Mesothelial cell of epicardium (in vitro differentiated cells): Measurements from ENCODE around the gene ELMO1. TPM values are rescaled to one million over a fixed set of nuclear protein-coding genes. Genes with fewer than 3 reads are reported as not detected.

ENCODE experiments used
- DNase-seq, 2 experiments: peaks; one replicate each; pipeline ENCODE4 v3.0.0; 2021; ENCODE audit warnings: low spot score in 2 of 2; ENCODE audit not compliant: unreplicated experiment in 2 of 2
- H3K27ac Mint-ChIP-seq: 2 replicates; pipeline ENCODE4 v1.8.0; 2021; ENCODE audit warnings: mixed read lengths
- H3K27me3 Mint-ChIP-seq: 2 replicates; pipeline ENCODE4 v1.8.0; 2021; ENCODE audit warnings: low read depth, mixed read lengths
- H3K36me3 Mint-ChIP-seq: 2 replicates; pipeline ENCODE4 v1.8.0; 2021; ENCODE audit warnings: mixed read lengths
- H3K4me1 Mint-ChIP-seq: 2 replicates; pipeline ENCODE4 v1.8.0; 2021; ENCODE audit warnings: mixed read lengths
- H3K4me3 Mint-ChIP-seq: 2 replicates; pipeline ENCODE4 v1.8.0; 2021; ENCODE audit warnings: mild to moderate bottlenecking, moderate library complexity, mixed read lengths
- H3K9me3 Mint-ChIP-seq: 2 replicates; pipeline ENCODE4 v1.8.0; 2021; ENCODE audit warnings: mixed read lengths
- total RNA-seq: library from RNA; stranded (reverse); gene quantifications from 3 replicates; pipeline ENCODE4 v1.2.1, GENCODE V29; 2021
- TF ChIP-seq, protein P1 (sequence below): fragments of 200-600 bp; sonication (generic); IDR thresholded peaks from one replicate; pipeline ENCODE4 v1.5.0; 2021; ENCODE audit warnings: antibody characterized with exemption; ENCODE audit not compliant: unreplicated experiment

Gene ELMO1
- total RNA-seq, 1 donor from 2014 or later, result 9.6 TPM

DNA sequence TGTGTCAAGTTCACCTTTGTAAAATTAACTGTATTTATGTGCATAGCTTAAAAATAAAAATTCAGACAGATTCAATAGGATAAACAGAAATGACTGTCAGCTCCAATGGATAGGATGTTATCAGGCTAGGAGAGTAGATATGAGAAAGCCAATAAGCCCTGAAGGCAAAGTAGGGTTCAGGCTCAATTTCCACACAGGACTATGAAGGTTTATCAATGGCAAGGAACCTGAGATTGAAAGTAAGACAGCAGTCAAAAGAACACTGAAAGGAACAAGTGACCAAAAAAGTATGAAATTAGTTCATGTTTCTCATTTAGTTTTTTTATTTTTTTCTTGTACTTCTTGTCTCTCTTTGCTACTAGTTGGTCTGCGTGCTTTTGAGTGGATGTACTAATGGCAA is 121.4 kb downstream of the ELMO1 start:
- Mint-ChIP-seq H3K4me3 (no peak overlapping the region), H3K36me3 (peaks cover 3% of the 10 kb centered on the region), H3K4me1 (no peaks in the 10 kb centered on the region), H3K27ac (no peak overlapping the region), H3K9me3 (peaks cover 13% of the 10 kb centered on the region), H3K27me3 (no peaks in the 10 kb centered on the region)
- TF ChIP-seq, protein P1, sequence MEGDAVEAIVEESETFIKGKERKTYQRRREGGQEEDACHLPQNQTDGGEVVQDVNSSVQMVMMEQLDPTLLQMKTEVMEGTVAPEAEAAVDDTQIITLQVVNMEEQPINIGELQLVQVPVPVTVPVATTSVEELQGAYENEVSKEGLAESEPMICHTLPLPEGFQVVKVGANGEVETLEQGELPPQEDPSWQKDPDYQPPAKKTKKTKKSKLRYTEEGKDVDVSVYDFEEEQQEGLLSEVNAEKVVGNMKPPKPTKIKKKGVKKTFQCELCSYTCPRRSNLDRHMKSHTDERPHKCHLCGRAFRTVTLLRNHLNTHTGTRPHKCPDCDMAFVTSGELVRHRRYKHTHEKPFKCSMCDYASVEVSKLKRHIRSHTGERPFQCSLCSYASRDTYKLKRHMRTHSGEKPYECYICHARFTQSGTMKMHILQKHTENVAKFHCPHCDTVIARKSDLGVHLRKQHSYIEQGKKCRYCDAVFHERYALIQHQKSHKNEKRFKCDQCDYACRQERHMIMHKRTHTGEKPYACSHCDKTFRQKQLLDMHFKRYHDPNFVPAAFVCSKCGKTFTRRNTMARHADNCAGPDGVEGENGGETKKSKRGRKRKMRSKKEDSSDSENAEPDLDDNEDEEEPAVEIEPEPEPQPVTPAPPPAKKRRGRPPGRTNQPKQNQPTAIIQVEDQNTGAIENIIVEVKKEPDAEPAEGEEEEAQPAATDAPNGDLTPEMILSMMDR, result no peak
- DNase-seq, result no peak

DNA sequence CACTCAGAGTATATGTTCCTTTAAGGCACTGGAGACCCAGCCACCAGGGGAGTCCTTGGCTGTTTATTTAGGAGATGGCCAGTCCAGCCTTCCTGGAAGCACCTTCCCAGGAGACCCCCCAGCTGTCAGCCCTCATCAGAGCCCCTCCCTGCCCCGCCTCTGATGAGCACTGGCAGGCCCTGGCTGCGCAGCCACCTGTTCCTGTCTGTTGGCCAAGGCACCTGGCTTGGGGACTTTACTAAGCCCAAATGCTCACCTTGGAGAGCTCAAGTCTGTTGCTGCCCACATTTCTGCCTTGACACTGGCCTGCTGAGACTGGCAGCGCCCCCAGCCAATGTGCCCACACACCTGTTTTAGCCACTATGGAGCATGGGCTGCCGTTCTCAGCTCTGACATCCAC is 124.7 kb downstream of the ELMO1 start:
- H3K4me1 Mint-ChIP-seq, result no peaks in the 10 kb centered on the region
- H3K27me3 Mint-ChIP-seq, result no peaks in the 10 kb centered on the region
- H3K36me3 Mint-ChIP-seq, result no peaks in the 10 kb centered on the region
- no peak overlapping the region for H3K27ac Mint-ChIP-seq
- TF ChIP-seq, protein P1, result no peak
- no peaks in the 10 kb centered on the region for H3K9me3 Mint-ChIP-seq
- DNase-seq, result no peak
- H3K4me3 Mint-ChIP-seq, result no peak overlapping the region

DNA sequence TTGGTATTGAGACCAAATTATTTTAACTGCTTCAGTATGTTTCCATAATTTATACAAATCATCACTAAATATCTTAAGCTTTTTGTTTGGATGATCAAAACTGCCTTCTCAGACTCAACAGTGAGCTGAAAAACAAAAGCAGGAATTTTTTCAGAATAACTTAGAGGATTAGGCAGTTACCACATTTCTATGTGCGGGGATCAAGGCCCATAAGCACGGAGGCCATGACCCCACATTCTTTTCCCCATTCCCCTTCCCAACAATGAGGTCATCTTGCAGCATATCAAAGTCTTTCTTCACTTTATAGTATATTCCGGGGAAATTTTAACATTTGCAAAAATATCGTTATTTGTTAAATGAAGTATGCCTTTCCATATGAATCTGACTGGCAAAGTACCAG is 125.8 kb downstream of the ELMO1 start:
- Mint-ChIP-seq H3K27ac (no peak overlapping the region), H3K36me3 (no peaks in the 10 kb centered on the region), H3K9me3 (no peaks in the 10 kb centered on the region), H3K27me3 (no peaks in the 10 kb centered on the region), H3K4me1 (no peaks in the 10 kb centered on the region), H3K4me3 (no peak overlapping the region)
- TF ChIP-seq, protein P1, result no peak
- DNase-seq, result no peak

DNA sequence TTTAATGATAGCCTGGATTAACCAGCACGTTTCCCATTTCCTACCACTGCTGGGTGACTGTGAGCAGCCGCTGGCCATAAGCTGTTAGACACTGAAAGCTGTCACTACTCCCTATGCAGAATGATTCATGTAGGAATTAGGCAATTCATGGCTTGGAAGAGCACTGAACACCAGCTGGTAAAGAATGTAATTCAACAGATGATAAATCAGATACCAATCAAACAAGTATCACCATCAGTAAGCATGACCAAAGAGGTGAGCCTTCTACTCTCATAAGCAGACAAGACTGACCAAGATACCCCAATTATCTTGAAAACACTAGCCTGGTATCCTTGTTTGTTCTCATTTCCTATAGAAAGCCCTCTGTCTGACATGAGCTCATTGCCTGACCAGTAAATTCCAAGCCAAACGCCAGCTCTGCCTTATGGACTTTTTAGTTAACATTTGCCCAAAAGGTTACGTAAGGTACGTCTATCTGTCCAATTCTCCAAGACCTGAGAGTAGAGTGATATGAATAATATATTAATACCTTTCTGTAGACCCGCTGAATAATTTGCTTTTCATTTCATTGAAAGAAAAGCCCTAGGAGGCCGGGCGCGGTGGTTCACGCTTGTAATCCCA is 127.7 kb downstream of the ELMO1 start:
- no peak for DNase-seq
- no peaks in the 10 kb centered on the region for H3K36me3 Mint-ChIP-seq
- no peaks in the 10 kb centered on the region for H3K4me1 Mint-ChIP-seq
- TF ChIP-seq, protein P1, result no peak
- no peaks in the 10 kb centered on the region for H3K27me3 Mint-ChIP-seq
- H3K9me3 Mint-ChIP-seq, result peaks cover 3% of the 10 kb centered on the region
- H3K4me3 Mint-ChIP-seq, result no peak overlapping the region
- no peak overlapping the region for H3K27ac Mint-ChIP-seq

DNA sequence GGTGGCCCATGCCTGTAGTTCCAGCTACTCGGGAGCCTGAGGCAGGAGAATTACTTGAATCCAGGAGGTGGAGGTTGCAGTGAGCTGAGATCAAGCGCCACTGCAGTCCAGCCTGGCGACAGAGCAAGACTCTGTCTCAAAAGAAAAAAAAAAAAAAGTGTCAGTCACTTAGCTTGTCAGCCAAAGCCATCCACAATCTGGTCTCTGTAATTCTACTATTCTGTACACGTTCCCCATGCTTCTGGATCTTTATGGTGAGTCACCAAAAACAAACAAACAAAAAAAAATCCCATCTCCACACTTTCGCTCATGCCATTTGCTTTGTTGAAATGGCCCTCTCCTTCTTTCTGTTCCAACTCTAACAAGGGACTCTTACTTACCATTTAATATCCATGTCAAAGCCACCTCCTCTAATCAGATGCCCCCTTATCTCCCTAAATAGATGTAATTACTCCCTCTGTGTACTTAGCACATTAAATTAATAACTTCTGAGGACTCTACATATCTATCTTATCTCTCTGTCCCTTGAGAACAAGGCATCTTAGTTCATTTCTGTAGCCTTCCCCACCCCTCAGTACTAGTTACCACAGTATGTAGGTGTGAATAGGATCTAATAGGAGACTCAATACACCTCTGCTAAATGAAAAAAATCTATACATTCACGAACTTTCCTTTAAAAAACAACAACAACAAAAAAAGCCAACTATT is 128.4 kb downstream of the ELMO1 start:
- H3K4me1 Mint-ChIP-seq, result no peaks in the 10 kb centered on the region
- DNase-seq, result no peak
- H3K4me3 Mint-ChIP-seq, result no peak overlapping the region
- H3K36me3 Mint-ChIP-seq, result no peaks in the 10 kb centered on the region
- no peaks in the 10 kb centered on the region for H3K27me3 Mint-ChIP-seq
- TF ChIP-seq, protein P1, result no peak
- H3K9me3 Mint-ChIP-seq, result peaks cover 3% of the 10 kb centered on the region
- H3K27ac Mint-ChIP-seq, result no peak overlapping the region
